IgD-negative memory B cell (primary cell): ENCODE measurements around the gene RASSF10. TPM values are rescaled to one million over a fixed set of nuclear protein-coding genes. Genes with fewer than 3 reads are reported as not detected.

Experiments used
- H3K27ac Mint-ChIP-seq, 3 donors: one replicate each; pipeline ENCODE4 v1.8.0; 2020 to 2022; ENCODE audit warnings: mild to moderate bottlenecking in 3 of 3, mixed read lengths in 3 of 3, moderate library complexity in 1 of 3
- H3K27me3 Mint-ChIP-seq: one replicate; pipeline ENCODE4 v1.8.0; 2021; ENCODE audit warnings: mixed read lengths
- H3K36me3 Mint-ChIP-seq: one replicate; pipeline ENCODE4 v1.8.0; 2020; ENCODE audit warnings: mild to moderate bottlenecking, mixed read lengths
- H3K4me1 Mint-ChIP-seq, 3 donors: one replicate each; pipeline ENCODE4 v1.8.0; 2020 to 2022; ENCODE audit warnings: mixed read lengths in 3 of 3, mild to moderate bottlenecking in 1 of 3
- H3K4me3 Mint-ChIP-seq, 4 donors: one replicate each; pipeline ENCODE4 v1.8.0; 2020 to 2022; ENCODE audit warnings: mild to moderate bottlenecking in 4 of 4, mixed read lengths in 4 of 4, moderate library complexity in 3 of 4
- H3K9me3 Mint-ChIP-seq, 3 donors: one replicate each; pipeline ENCODE4 v1.8.0; 2020 to 2021; ENCODE audit warnings: mixed read lengths in 3 of 3, mild to moderate bottlenecking in 1 of 3
- polyA plus RNA-seq: library from polyadenylated mRNA; unstranded; fragments of 300-500 nt; fragmentation: Illumina TruSeq; gene quantifications from one replicate; pipeline ENCODE4 v1.2.3, GENCODE V29; 2021

The RASSF10 gene
- polyA plus RNA-seq, 1 donor from 2014 or later = not detected

DNA sequence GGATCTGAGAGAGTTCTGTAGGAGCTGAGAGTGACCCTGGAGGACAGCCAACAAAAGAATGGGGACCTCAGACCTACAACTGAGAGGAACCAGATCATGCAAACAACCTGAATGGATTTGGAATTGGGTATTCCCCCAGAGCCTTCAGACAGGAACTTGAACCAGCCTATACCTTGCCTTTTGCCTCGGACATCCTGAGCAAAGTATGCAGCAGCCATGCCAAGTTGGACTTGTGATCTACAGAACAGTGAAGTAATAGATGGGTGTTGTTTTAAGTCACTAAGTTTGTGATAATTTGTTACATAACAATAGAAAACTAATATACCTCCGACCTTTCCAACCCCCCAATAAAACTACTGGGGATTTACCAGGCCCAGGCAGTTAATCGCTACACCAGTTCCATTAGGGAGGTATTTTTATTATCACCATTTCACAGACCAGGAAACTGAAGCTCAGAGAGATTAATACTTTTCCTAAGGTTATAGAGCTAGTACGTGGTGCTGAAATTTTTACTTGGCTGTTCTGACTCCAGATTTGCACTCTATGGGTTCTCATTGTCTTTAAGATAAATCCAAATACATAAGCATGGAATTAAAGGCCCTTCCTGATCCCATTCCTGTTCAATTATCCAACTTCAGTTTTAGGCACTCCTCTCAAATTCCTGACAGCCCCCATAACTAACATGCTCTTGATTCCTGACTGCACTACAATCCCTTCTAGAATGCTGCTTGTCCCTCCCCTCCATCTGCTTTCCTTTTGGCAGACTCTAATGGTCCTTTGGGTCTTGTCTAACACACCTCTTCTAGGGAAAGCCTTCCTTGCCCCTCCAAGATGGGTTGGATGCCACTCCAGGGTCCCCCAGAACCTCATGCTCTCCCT is 1.7 kb upstream of the RASSF10 start:
- Mint-ChIP-seq H3K36me3 (no peaks in the 10 kb centered on the region), H3K27me3 (peaks cover 37% of the 10 kb centered on the region), H3K27ac (peak overlapping the region in 2 of 3 donors; percentile 35 to 63), H3K4me3 (no peak overlapping the region), H3K4me1 (no peaks in the 10 kb centered on the region), H3K9me3 (no peaks in the 10 kb centered on the region)

- Mint-ChIP-seq H3K27ac (peak overlapping the region in 2 of 3 donors; percentile 35 to 63), H3K4me3 (no peak overlapping the region), H3K27me3 (peaks cover 37% of the 10 kb centered on the region), H3K4me1 (no peaks in the 10 kb centered on the region), H3K9me3 (no peaks in the 10 kb centered on the region), H3K36me3 (no peaks in the 10 kb centered on the region)
These were observed 1.1 kb upstream of the RASSF10 start for GRCh38 chr11:13008061-13008435.

GRCh38 chr11:13009476-13009920 is 382 bp downstream of the RASSF10 start:
- Mint-ChIP-seq H3K9me3 (no peaks in the 10 kb centered on the region), H3K27me3 (peaks cover 42% of the 10 kb centered on the region), H3K4me3 (no peak overlapping the region), H3K4me1 (no peaks in the 10 kb centered on the region), H3K36me3 (no peaks in the 10 kb centered on the region), H3K27ac (no peak overlapping the region)

DNA sequence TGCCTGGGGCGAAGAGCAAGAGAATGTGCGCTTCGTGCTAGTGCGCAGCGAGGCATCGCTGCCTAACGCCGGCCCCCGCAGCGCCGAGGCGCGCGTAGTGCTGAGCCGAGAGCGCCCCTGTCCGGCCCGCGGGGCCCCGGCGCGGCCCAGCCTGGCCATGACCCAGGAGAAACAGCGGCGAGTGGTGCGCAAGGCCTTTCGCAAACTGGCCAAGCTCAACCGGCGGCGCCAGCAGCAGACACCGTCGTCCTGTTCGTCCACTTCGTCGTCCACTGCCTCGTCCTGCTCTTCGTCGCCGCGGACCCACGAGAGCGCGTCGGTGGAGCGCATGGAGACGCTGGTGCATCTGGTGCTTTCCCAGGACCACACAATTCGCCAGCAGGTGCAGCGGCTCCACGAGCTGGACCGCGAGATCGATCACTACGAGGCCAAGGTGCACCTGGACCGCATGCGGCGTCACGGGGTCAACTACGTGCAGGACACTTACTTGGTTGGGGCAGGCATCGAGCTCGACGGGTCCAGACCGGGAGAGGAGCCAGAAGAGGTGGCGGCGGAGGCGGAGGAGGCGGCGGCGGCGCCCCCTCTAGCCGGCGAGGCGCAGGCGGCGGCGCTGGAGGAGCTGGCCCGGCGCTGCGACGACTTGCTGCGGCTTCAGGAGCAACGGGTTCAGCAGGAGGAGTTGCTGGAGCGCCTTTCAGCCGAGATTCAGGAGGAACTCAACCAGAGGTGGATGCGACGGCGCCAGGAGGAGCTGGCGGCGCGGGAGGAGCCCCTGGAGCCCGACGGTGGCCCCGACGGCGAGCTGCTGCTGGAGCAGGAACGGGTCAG is 1.0 kb downstream of the RASSF10 start:
- Mint-ChIP-seq H3K27me3 (peaks cover 42% of the 10 kb centered on the region), H3K36me3 (no peaks in the 10 kb centered on the region), H3K4me3 (no peak overlapping the region), H3K9me3 (no peaks in the 10 kb centered on the region), H3K4me1 (no peaks in the 10 kb centered on the region), H3K27ac (no peak overlapping the region)

GRCh38 chr11:13010749-13011465 is 1.8 kb downstream of the RASSF10 start:
- H3K27me3 Mint-ChIP-seq = peaks cover 42% of the 10 kb centered on the region
- H3K4me1 Mint-ChIP-seq = no peaks in the 10 kb centered on the region
- no peaks in the 10 kb centered on the region for H3K36me3 Mint-ChIP-seq
- H3K9me3 Mint-ChIP-seq = no peaks in the 10 kb centered on the region
- H3K4me3 Mint-ChIP-seq = no peak overlapping the region
- H3K27ac Mint-ChIP-seq = no peak overlapping the region

DNA sequence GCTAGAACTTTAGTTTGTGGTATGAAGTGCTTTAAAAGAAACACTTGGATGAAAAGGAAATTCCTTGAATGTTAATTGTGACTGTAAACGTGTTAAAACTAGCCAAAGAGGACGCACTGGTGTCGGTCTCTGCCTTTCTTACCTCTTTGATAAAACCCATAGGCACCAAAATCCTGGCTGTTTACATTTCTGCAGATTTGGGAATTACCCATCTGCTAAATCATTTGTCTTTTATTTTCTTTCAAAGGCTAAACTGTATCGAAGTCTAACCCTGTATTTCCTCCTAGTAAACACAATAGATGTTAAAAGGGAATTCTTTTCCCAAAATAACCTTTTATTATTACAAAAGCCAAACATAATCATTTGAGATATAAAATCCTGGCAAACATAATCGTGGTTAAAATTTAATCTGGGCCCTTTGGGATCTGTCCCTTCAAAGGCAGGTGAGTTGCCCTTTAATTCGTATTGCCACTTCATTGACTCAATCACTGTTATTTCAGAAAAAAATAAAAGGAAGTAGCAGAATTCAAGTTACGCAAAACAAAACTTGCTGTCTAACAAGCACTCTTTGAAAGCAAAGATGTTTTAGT is 2.4 kb downstream of the RASSF10 start:
- no peaks in the 10 kb centered on the region for H3K9me3 Mint-ChIP-seq
- H3K36me3 Mint-ChIP-seq = no peaks in the 10 kb centered on the region
- H3K4me3 Mint-ChIP-seq = no peak overlapping the region
- H3K27me3 Mint-ChIP-seq = peaks cover 41% of the 10 kb centered on the region
- H3K4me1 Mint-ChIP-seq = no peaks in the 10 kb centered on the region
- no peak overlapping the region for H3K27ac Mint-ChIP-seq

- H3K27ac Mint-ChIP-seq = no peak overlapping the region
- no peaks in the 10 kb centered on the region for H3K9me3 Mint-ChIP-seq
- no peak overlapping the region for H3K4me3 Mint-ChIP-seq
- H3K4me1 Mint-ChIP-seq = no peaks in the 10 kb centered on the region
- no peaks in the 10 kb centered on the region for H3K36me3 Mint-ChIP-seq
- H3K27me3 Mint-ChIP-seq = peaks cover 42% of the 10 kb centered on the region
These were observed 3.0 kb downstream of the RASSF10 start for GRCh38 chr11:13012056-13012661.

DNA sequence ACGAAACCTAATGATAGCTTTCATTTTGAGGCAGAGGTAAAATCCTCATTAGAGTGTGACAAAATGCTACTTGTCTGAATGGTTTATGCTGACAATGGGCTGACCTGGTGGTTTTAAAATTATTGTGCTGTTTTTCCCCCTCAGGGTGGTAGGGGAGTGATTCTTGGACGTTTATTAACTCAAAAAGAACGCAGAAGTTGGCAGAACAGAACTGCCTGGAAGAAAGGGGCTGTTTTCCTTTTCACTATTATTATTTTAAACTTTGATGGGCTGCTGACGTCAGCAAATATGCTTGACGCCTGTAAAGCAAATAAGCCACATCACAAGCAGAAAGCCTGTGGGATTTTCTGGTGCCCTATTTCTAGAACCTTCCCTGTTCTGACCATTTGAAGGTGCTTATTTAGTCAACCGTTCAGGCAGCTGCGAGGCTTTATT is 4.0 kb downstream of the RASSF10 start:
- no peak overlapping the region for H3K27ac Mint-ChIP-seq
- H3K27me3 Mint-ChIP-seq = peaks cover 38% of the 10 kb centered on the region
- H3K36me3 Mint-ChIP-seq = no peaks in the 10 kb centered on the region
- no peak overlapping the region for H3K4me3 Mint-ChIP-seq
- no peaks in the 10 kb centered on the region for H3K4me1 Mint-ChIP-seq
- no peaks in the 10 kb centered on the region for H3K9me3 Mint-ChIP-seq

DNA sequence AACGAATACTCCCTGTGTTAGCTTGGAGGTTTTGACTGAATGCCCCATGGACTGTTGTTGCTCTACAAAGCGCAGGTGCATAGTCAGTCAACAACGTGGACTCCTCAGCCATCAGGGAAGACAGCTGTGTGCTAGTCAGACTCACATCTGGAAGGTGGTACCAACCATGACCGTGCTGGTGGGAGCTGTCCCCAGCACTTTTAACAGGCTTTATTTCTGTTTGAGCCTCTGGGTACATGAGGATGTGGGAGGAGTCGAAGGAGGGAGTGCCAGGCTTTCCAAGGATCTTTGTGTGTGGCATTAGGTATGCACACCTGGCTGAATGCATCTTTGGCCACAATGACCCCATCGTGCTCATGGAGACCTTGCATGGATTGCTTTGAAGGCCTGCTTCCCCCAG is 6.6 kb downstream of the RASSF10 start:
- H3K27ac Mint-ChIP-seq = no peak overlapping the region
- H3K27me3 Mint-ChIP-seq = peaks cover 28% of the 10 kb centered on the region
- no peaks in the 10 kb centered on the region for H3K9me3 Mint-ChIP-seq
- no peaks in the 10 kb centered on the region for H3K36me3 Mint-ChIP-seq
- H3K4me1 Mint-ChIP-seq = no peaks in the 10 kb centered on the region
- no peak overlapping the region for H3K4me3 Mint-ChIP-seq

DNA sequence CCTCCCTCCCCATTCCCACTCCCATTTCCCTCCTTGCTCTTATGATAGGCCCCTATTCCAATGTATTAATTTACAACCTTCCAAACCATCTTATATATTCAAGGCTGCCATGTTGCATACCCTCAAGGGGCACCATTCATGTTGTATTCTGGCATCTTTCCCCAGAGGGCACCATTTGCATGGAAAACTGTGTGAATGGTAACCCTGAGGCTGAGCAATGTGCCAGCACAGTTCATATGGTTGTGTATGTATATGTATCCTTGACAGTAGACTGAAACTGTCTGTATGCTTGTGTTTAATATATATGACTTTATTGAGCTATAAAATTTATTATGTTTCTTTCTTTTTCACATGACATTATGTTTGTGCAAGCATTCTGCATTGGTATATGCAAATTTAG is 7.3 kb downstream of the RASSF10 start:
- no peaks in the 10 kb centered on the region for H3K4me1 Mint-ChIP-seq
- no peaks in the 10 kb centered on the region for H3K36me3 Mint-ChIP-seq
- H3K4me3 Mint-ChIP-seq = no peak overlapping the region
- H3K27ac Mint-ChIP-seq = peak overlapping the region in 1 of 3 donors; percentile 58
- H3K9me3 Mint-ChIP-seq = no peaks in the 10 kb centered on the region
- peaks cover 24% of the 10 kb centered on the region for H3K27me3 Mint-ChIP-seq

DNA sequence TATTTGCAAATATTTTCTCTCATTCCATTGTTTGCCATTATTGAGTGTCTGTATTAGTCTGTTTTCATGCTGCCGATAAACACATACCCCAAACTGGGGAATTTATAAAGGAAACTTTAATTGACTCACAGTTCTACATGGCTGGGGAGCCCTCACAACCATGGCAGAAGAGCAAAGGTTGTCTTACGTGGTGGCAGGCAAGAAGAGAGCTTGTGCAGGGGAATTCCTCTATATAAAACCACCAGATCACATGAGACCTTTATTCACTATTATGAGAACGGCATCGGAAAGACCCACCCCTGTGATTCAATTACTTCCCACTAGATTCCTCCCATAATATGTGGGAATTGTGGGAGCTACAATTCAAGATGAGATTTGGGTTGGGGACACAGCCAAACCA is 10.2 kb downstream of the RASSF10 start:
- Mint-ChIP-seq H3K27me3 (peaks cover 5% of the 10 kb centered on the region), H3K27ac (peak overlapping the region in 1 of 3 donors; percentile 68), H3K4me1 (no peaks in the 10 kb centered on the region), H3K4me3 (no peak overlapping the region), H3K36me3 (no peaks in the 10 kb centered on the region), H3K9me3 (peaks cover 0 to 3% (median 0%) of the 10 kb centered on the region in 3 donors)

- peaks cover 0 to 3% (median 0%) of the 10 kb centered on the region in 3 donors for H3K9me3 Mint-ChIP-seq
- no peaks in the 10 kb centered on the region for H3K4me1 Mint-ChIP-seq
- H3K4me3 Mint-ChIP-seq = no peak overlapping the region
- H3K36me3 Mint-ChIP-seq = no peaks in the 10 kb centered on the region
- peaks cover 3% of the 10 kb centered on the region for H3K27me3 Mint-ChIP-seq
- H3K27ac Mint-ChIP-seq = no peak overlapping the region
These were observed 14.3 kb downstream of the RASSF10 start for GRCh38 chr11:13023423-13023822.

DNA sequence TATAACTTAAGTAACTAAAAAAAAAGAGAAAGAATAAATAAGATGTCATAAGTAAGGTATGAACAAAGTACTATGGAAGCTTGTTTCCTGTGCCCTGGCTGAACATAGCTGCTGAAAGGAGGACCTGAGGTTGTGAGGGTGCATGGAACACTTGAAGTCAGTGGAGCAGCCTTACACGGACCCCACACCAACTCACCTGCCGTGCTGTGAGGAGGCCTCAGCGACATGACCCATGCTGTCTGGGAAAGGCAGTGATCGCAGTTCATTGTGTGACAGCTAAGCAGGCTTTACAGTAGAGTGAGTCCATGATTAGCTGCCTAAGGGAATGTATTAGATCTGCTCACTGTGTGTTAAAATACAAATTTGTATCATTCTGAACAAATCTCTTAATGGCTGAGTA is 17.6 kb downstream of the RASSF10 start:
- no peaks in the 10 kb centered on the region for H3K4me1 Mint-ChIP-seq
- H3K27ac Mint-ChIP-seq = no peak overlapping the region
- no peaks in the 10 kb centered on the region for H3K36me3 Mint-ChIP-seq
- no peak overlapping the region for H3K4me3 Mint-ChIP-seq
- peaks cover 0 to 3% (median 0%) of the 10 kb centered on the region in 3 donors for H3K9me3 Mint-ChIP-seq
- H3K27me3 Mint-ChIP-seq = peaks cover 1% of the 10 kb centered on the region

DNA sequence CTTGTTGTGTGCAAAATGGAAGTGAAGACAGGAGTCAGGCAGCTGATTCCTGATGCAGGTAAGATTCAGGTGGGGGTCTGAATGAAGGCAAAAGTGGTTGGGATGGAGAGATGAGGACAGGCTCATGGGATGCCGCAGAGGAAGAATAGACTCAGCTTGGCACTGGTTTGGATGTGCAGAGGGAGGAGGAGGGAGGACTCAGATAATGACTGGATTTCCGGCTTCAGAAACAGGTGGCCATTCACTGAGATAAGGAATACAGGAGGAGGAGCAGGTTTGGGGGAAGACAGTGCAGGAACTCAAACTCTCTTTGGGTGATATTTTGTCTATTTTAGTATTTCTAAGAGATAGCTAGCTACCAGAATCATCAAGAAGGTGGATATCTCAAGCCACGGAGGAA is 19.2 kb downstream of the RASSF10 start:
- H3K4me1 Mint-ChIP-seq = no peaks in the 10 kb centered on the region
- peaks cover 1% of the 10 kb centered on the region for H3K27me3 Mint-ChIP-seq
- no peak overlapping the region for H3K27ac Mint-ChIP-seq

More for the DNA sequence above, 19.2 kb downstream of the RASSF10 start:
- Mint-ChIP-seq H3K4me3 (no peak overlapping the region), H3K9me3 (no peaks in the 10 kb centered on the region), H3K36me3 (no peaks in the 10 kb centered on the region)
